ENCODE results near the gene TWF2. TPM values are rescaled to one million over a fixed set of nuclear protein-coding genes. Genes with fewer than 3 reads are reported as not detected.

Gene TWF2
- total RNA-seq, 1 donor from 2014 or later, result 154 TPM

- H3K4me3 ChIP-seq (ENCODE audit: low read depth, low read length), result no peak overlapping the region
- TF ChIP-seq CTCF (conservative IDR thresholded peaks at IDR 0.05; ENCODE audit: low read depth, low read length), result no peak
- no peak for DNase-seq (ENCODE audit: low read depth)
Measured at GRCh38 chr3:52218026-52218425, 20.9 kb downstream of the TWF2 start.

- no peak for TF ChIP-seq CTCF (conservative IDR thresholded peaks at IDR 0.05; ENCODE audit: low read depth, low read length)
- H3K4me3 ChIP-seq (ENCODE audit: low read depth, low read length), result no peak overlapping the region
- no peak for DNase-seq (ENCODE audit: low read depth)
Measured at GRCh38 chr3:52217409-52217805, 21.6 kb downstream of the TWF2 start.

GRCh38 chr3:52216585-52217408 is 22.2 kb downstream of the TWF2 start:
- peak; percentile 46 for DNase-seq (ENCODE audit: low read depth)
- no peak overlapping the region for H3K4me3 ChIP-seq (ENCODE audit: low read depth, low read length)
- TF ChIP-seq CTCF (conservative IDR thresholded peaks at IDR 0.05; ENCODE audit: low read depth, low read length), result peak; percentile 7

- no peak for TF ChIP-seq CTCF (conservative IDR thresholded peaks at IDR 0.05; ENCODE audit: low read depth, low read length)
- no peak overlapping the region for H3K4me3 ChIP-seq (ENCODE audit: low read depth, low read length)
- DNase-seq (ENCODE audit: low read depth), result no peak
Measured at GRCh38 chr3:52215351-52215750, 23.6 kb downstream of the TWF2 start.

- no peak overlapping the region for H3K4me3 ChIP-seq (ENCODE audit: low read depth, low read length)
- no peak for TF ChIP-seq CTCF (conservative IDR thresholded peaks at IDR 0.05; ENCODE audit: low read depth, low read length)
- DNase-seq (ENCODE audit: low read depth), result no peak
Measured at GRCh38 chr3:52213901-52214300, 25.1 kb downstream of the TWF2 start.

GRCh38 chr3:52213005-52213404 is 26.0 kb downstream of the TWF2 start:
- no peak overlapping the region for H3K4me3 ChIP-seq (ENCODE audit: low read depth, low read length)
- DNase-seq (ENCODE audit: low read depth), result no peak
- no peak for TF ChIP-seq CTCF (conservative IDR thresholded peaks at IDR 0.05; ENCODE audit: low read depth, low read length)
